Measurements from ENCODE around the gene TRERF1.

Gene TRERF1

GRCh38 chr6:42200035-42200434 is 251.7 kb downstream of the TRERF1 start:
- Histone ChIP-seq H3K4me2 (ENCODE audit: low read length) (no peak overlapping the region), H3K36me3 (ENCODE audit: insufficient read depth, low read length) (peaks cover 24% of the 10 kb centered on the region), H3K27me3 (ENCODE audit: insufficient read depth, low read length) (no peaks in the 10 kb centered on the region), H3K4me3 (ENCODE audit: low read depth, low read length, poor library complexity, severe bottlenecking) (no peak overlapping the region), H3K9me3 (ENCODE audit: low read length) (no peaks in the 10 kb centered on the region), H3K27ac (ENCODE audit: low read depth, low read length, poor library complexity, severe bottlenecking) (no peak overlapping the region), H3K9me2 (ENCODE audit: low read depth, low read length) (no peaks in the 10 kb centered on the region), H4K20me1 (ENCODE audit: insufficient read depth, low read length) (no peaks in the 10 kb centered on the region), H3F3A (ENCODE audit: insufficient read depth, low read length) (no peaks in the 10 kb centered on the region), H2AFZ (ENCODE audit: low read length) (no peak overlapping the region), H3K9ac (ENCODE audit: low read length) (no peak overlapping the region), H3K4me1 (ENCODE audit: insufficient read depth, low read length, severe bottlenecking) (no peaks in the 10 kb centered on the region), H3K79me2 (ENCODE audit: insufficient read depth, low read length) (no peaks in the 10 kb centered on the region)
- no peak for TF ChIP-seq EZH2 (IDR thresholded peaks at IDR 0.05; ENCODE audit: borderline replicate concordance, low read length)
- TF ChIP-seq, protein P1, sequence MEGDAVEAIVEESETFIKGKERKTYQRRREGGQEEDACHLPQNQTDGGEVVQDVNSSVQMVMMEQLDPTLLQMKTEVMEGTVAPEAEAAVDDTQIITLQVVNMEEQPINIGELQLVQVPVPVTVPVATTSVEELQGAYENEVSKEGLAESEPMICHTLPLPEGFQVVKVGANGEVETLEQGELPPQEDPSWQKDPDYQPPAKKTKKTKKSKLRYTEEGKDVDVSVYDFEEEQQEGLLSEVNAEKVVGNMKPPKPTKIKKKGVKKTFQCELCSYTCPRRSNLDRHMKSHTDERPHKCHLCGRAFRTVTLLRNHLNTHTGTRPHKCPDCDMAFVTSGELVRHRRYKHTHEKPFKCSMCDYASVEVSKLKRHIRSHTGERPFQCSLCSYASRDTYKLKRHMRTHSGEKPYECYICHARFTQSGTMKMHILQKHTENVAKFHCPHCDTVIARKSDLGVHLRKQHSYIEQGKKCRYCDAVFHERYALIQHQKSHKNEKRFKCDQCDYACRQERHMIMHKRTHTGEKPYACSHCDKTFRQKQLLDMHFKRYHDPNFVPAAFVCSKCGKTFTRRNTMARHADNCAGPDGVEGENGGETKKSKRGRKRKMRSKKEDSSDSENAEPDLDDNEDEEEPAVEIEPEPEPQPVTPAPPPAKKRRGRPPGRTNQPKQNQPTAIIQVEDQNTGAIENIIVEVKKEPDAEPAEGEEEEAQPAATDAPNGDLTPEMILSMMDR (IDR thresholded peaks at IDR 0.05; ENCODE audit: low read length), result no peak

DNA sequence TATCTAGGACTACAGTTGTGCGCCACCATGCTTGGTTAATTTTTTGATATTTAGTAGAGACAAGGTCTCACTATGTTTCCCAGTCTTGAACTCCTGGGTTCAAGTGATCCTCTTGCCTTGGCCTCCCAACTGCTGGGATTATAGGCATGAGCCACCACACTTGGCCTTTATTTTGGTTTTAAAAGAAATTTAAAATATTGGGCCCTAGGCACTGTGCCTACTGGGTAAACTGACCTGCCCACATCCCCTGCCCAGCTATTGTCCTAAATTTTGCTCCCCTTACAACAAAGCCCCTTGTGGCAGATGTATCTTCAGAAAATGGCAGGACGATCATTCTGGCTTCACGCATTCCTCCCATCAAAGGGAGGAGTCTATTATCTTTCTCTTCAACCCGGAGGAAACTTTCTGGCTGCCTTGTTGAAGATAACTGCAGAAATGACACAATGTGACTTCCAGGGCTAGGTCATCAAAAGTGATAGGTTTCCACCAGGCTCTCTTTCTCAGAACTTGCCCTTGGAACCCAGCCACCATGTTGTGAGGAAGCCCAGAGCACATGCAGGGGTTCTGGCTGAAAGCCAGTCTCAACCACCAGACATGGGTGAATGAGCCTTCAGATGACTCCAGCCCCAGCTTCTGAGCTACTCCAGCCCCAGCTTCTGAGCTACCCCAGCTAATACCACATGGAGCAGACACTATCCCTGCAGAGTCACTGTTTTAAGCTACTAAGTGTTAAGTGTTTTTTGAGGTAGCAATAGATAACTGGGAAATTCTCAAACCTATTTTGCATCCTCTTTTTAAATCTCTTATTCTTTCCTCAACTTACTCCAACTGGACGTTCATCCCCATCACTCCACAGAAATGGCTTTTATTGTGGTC is 252.4 kb downstream of the TRERF1 start:
- no peak for TF ChIP-seq EZH2 (IDR thresholded peaks at IDR 0.05; ENCODE audit: borderline replicate concordance, low read length)
- TF ChIP-seq, protein P1 (IDR thresholded peaks at IDR 0.05; ENCODE audit: low read length), result no peak
- Histone ChIP-seq H3K9me3 (ENCODE audit: low read length) (no peaks in the 10 kb centered on the region), H3K79me2 (ENCODE audit: insufficient read depth, low read length) (no peaks in the 10 kb centered on the region), H2AFZ (ENCODE audit: low read length) (no peak overlapping the region), H3K36me3 (ENCODE audit: insufficient read depth, low read length) (peaks cover 21% of the 10 kb centered on the region), H3K4me3 (ENCODE audit: low read depth, low read length, poor library complexity, severe bottlenecking) (no peak overlapping the region), H3K4me2 (ENCODE audit: low read length) (no peak overlapping the region), H4K20me1 (ENCODE audit: insufficient read depth, low read length) (no peaks in the 10 kb centered on the region), H3K9ac (ENCODE audit: low read length) (no peak overlapping the region), H3K27ac (ENCODE audit: low read depth, low read length, poor library complexity, severe bottlenecking) (no peak overlapping the region), H3K9me2 (ENCODE audit: low read depth, low read length) (no peaks in the 10 kb centered on the region), H3F3A (ENCODE audit: insufficient read depth, low read length) (no peaks in the 10 kb centered on the region), H3K4me1 (ENCODE audit: insufficient read depth, low read length, severe bottlenecking) (no peaks in the 10 kb centered on the region), H3K27me3 (ENCODE audit: insufficient read depth, low read length) (no peaks in the 10 kb centered on the region)

DNA sequence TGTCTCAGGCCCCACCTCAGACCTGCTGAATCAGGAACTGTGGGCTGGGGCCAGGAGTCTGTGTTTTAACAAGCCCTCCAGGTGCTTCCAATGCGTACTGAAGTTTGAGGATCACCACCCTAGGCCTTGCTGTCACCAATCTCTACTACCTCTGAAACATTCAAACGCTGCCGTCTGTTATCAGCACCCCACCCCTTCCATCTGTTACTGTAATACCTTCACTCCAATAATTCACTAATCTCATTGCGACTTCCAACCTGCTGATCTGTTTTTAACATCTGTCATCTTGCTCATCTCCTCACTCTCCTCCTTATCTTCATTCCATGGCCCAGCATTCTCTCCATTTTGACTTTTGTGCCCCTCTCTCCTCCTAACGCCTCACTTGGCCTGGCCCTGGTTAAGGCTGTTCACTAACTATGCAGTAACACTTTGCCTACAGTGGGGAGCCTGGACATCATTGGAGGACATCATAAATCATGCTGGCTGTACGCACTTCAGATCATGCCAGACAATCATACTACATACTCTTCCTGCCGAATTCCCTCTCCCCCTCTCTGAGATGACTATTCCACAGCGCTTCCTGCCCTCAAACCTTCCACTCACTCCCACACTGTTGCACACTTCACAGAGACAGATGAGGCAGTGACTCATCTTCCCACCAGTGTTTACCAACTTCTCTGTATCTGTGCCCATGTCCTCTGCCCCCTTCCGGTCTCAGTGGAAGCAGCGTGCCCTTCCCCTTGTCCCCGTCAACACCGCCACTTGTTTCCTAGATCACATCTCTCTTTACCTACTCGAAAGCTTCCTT is 254.0 kb downstream of the TRERF1 start:
- TF ChIP-seq, protein P1 (IDR thresholded peaks at IDR 0.05; ENCODE audit: low read length), result no peak
- no peak for TF ChIP-seq EZH2 (IDR thresholded peaks at IDR 0.05; ENCODE audit: borderline replicate concordance, low read length)
- Histone ChIP-seq H3K27ac (ENCODE audit: low read depth, low read length, poor library complexity, severe bottlenecking) (no peak overlapping the region), H3F3A (ENCODE audit: insufficient read depth, low read length) (no peaks in the 10 kb centered on the region), H3K27me3 (ENCODE audit: insufficient read depth, low read length) (no peaks in the 10 kb centered on the region), H3K4me3 (ENCODE audit: low read depth, low read length, poor library complexity, severe bottlenecking) (no peak overlapping the region), H3K9ac (ENCODE audit: low read length) (no peak overlapping the region), H3K9me3 (ENCODE audit: low read length) (no peaks in the 10 kb centered on the region), H3K4me2 (ENCODE audit: low read length) (no peak overlapping the region), H3K9me2 (ENCODE audit: low read depth, low read length) (no peaks in the 10 kb centered on the region), H3K4me1 (ENCODE audit: insufficient read depth, low read length, severe bottlenecking) (no peaks in the 10 kb centered on the region), H4K20me1 (ENCODE audit: insufficient read depth, low read length) (no peaks in the 10 kb centered on the region), H2AFZ (ENCODE audit: low read length) (no peak overlapping the region), H3K36me3 (ENCODE audit: insufficient read depth, low read length) (peaks cover 15% of the 10 kb centered on the region), H3K79me2 (ENCODE audit: insufficient read depth, low read length) (no peaks in the 10 kb centered on the region)

Data from OCI-LY1 (cell line).